Globus pallidus (tissue), 1 donor: ENCODE results near the gene ROBO1.
A peak's percentile ranks its signal among the peaks of the same experiment; 100 is the strongest.

Source experiments
- DNase-seq: peaks from one replicate; pipeline ENCODE4 v3.0.0-alpha.2; 2015; ENCODE audit warnings: low spot score

The ROBO1 gene

DNA sequence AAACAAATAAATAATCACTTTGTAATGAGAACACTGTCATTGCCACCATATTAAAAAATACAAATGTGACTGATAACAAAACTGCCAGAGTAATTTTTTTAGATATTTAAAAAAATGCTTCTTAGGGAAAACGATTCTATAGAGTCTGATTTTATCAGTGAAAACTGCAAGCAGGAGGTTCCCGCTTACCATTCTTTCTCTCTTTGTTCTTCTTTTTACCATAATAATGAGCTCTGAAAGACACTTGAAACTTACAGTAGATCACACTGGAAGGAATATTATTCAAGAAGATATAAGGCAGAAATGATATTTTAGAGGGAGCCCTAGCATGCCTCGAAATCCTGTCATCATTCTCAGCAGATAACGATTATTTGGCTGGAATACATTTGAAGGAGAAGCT, 701.3 kb downstream of the ROBO1 start:
- DNase-seq, result no peak

DNA sequence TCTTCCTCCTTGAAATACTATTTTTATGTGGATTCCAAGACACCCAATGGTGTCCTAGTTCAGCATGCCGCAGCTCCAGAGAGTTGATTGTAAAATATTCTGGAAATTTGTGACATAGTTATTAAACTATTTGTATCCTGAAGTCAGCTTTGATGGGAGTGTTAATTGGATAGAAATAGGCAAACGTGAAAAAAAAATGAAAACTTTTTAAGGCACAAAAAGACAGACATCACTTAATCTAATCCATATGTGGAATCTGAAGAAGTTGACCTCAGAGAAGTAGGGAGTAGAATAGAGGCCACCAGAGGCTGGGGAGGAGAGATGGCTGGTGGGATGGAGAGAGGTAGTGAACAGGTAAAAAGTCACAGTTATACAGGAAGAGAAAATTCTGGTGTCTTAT, 704.2 kb downstream of the ROBO1 start:
- DNase-seq, result no peak

DNA sequence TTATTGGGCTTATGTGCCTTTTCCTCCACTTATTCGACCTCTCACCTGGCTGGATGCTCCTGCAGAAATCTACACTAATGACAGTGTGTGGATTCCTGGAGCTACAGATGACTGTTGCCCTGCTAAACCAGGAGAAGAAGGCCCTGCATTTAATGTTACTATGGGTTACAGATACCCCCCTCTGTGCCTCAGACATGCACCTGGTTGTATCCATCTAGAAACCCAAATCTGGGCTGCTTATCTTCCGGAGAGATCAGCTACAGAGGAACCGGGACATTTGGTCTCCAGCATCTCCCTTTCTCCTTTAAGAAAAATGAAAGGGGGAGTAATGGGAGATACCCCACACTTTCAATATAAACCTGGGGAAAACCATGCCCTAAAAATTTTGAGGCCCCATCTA, 710.0 kb downstream of the ROBO1 start:
- no peak for DNase-seq

DNA sequence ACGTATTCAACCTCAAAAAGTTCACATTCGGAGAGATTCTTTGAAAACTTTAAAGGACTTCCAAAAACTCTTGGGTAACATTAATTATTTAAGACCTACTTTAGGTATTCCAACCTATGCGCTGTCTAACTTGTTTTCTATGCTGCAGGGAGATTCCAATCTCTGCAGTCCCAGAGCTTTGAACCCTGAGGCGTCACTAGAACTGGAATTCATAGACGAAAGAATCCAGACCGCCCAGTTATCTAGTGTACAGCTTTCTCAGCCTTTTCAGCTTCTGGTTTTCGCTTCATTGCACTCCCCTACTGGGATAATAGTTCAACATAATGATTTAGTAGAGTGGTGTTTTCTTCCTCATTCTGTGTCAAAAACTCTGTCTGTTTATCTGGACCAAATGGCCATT, 711.3 kb downstream of the ROBO1 start:
- no peak for DNase-seq

DNA sequence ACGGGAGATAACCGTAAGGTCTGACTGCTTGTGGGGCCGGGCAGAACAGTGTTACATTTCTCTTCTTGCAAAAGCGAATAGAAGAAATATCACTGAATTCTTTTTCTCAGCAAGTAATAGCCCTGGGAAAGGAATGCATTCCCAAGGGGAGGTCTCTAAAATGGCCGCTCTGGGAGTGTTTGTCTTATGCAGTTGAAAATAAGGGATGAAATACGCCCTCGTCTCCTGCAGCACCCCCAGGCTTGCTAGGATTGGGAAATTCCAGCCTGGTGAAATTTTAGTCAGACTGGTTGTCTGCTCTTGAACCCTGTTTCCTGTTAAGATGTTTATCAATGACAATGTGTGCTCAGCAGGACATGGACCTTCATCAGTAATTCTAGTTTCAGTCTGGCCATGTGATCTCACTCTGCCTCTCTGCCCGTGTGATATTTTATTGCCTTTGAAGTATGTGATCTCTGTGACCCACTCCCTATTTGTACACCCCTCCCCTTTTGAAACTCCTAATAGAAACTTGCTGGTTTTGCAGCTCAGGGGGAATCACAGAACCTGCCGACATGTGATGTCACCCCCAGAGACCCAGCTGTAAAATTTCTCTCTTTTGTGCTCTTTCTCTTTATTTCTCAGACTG, 715.6 kb downstream of the ROBO1 start:
- DNase-seq, result no peak

DNA sequence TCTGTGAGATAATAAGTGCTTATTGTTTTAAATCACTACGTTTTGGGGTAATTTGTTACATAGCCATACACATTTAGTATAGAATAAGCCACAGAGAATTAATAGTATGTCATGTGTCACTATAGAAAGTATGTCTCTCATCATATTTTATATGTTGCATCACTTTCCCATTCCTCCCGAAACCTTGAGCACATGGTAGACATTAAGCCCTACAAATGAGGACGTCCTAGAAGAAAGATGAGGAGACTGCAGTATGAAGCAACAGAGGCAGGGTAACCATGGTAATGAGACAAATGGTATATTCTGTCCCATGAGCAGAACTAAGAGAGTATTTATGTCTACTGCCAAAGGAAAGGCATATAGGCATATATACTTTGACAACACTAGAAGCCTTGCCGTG, 720.2 kb downstream of the ROBO1 start:
- no peak for DNase-seq

DNA sequence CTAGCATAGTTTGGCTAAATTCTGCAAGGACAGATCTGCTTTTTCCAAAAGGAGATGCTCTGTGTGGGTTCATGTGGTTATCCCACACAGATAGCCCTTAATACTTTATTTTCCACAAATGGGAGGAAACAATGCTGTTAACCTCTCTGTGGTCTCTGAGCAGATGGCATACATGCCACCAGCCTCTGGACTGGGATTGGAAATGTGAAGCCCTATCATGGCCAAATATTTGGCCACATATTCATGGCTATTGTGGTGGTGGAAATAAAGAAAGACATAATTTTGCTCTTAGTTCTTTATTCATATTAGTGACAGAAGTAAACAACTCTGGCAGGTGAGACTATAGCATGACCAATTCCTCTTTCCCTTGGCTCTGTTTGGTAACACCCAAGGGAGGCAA, 726.2 kb downstream of the ROBO1 start:
- DNase-seq, result no peak

DNA sequence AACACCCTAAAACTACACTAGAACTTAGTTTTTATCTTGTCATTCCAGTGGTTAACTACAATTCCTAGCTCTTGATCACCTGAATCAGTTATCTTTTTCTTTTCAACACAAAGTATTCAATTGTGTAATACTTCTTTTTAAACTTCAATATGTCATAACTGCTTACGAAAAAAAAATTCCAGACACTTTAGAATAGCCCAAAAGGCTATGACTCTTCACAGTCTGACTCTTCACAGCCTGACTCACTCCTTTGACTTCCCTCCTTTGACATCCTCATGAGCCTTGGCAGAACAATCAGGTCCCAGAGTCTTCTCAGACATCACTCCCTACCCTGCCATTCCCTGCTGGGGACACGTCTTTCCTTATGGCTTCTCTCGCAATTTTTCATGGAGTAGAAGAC, 727.1 kb downstream of the ROBO1 start:
- no peak for DNase-seq

DNA sequence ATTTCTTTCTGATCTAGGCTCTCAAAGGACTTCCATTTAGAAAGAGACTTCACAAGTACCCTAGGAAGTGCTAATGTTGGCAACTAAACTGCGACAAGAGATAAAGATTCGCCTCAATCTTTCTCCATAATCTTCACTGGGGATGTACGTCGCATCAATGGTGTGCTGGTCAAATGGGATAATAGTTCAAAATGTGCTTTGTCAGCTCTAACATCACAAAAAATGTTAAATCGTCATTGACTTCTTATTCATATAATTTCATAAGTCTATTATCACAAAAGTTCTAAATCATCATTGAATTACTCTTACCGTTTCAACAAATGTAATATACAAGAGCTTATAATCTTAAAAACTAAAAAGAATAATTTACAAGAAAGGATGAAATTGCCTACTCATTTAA, 727.7 kb downstream of the ROBO1 start:
- no peak for DNase-seq

DNA sequence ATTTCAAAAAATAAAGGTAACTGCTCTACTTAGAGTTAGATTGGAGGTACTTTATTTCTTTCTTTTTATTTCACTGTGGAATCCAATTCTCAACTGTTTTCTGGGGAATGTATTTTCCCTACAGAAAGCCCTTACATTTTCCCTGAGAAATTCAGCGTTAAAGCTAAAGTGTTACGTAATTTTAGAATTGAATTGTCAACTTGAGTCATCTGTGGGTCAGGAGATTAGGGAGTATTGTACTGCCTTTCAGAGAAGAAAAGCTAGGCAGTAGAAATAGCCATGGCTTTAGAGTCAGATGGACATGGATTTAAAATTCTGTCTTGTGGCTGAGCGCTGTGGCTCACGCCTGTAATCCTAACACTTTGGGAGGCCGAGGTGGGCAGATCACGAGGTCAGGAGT, 728.6 kb downstream of the ROBO1 start:
- DNase-seq, result no peak

DNA sequence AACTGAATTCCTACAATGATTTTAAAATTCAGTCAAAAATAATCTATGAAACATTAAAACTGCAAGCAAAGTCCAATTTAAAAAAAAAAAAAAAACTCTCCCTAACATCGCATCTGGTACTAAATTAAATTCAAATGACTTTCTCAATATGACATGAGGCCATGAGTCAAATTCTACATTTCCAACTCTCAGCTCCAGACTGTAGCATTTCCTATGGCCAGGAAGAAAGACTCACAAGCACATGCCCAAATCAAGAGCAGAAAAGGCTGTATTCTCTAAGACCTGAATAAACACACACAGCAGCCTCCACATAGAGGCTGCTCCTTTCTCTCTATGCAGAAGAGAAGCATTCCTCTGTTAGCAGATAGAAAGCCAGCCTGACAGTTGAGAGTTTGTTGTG, 729.2 kb downstream of the ROBO1 start:
- DNase-seq, result no peak

DNA sequence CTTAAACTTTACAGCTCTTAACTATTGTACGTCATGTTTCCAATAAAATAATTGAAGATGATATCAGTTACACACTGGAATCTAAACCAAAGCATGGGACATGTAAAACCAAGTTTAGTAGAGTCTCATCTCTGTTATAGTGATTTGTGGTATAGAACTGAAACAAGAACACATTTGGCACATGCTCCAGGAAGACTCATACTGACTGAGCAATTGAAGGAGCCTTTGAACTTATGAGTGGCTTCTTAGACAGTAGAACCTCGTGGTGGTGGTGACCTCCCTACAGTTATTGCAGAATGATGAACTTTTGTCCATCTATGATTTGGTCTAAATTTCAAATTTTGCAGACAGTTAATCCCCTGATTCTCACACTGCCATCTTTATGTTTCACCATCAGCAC, 729.7 kb downstream of the ROBO1 start:
- no peak for DNase-seq

DNA sequence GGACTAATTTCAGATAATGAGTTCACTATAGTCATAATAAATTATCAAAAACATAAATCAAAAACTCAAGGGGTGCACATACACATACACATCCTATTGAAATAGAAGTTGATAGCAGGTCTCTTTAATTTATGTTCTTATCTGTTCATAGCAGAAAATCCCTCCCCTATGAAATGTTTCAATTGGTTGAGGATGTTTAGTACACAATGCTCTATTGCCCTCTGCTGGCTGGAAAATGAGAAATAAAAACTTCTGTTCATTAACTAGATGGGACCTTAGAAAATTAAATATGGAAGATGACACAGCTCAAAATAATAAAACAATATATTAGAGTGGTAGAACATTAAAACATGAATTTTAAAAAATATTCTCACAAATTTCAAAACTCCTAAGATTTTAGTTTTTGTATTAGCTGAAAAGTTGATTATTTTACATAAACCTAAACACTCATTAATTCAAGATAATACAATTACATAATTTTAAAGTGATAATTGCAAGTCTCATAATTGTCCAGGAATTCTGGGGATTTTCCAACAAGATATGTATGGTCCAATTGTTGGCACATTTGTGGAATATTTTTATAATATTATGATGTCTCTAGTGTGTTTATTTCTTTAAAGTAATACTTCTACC, 735.0 kb downstream of the ROBO1 start:
- peak; percentile 72 for DNase-seq

DNA sequence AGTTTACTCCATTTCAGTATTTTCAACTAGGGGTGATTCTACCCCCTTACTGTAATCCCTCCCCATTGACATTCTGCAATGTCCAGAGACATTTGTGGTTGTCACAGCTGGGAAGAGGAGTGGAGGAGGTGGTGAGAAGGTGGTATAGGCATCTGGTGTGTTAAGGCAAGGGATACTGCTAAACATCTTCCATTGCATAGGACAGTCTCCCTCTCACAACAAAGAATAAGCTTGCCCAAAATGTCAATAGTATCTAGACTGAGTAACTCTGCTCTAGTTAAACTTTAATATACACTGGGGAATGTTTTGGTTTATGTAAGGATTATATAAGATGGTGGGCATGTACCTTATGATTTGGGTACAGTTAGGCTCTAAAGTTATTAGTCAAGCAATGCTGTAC, 737.6 kb downstream of the ROBO1 start:
- DNase-seq, result no peak

DNA sequence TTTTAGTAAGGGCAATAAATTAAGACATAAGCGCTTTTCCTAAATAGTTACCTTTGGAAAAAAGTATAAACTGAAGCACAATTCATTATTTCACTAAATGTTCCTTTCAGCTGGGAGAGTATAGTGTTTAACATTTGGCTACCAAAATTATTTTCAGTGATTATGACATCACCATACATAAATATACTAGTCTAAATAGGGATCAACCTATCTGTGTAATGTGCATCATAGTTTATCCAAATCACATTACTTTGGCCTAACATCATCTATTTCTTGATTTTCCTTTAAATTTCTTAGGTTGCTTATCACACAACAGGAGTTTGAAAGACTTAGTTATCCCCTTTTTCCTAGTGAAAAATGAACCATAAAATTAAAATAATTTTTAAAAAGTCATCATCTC, 738.9 kb downstream of the ROBO1 start:
- DNase-seq, result no peak

DNA sequence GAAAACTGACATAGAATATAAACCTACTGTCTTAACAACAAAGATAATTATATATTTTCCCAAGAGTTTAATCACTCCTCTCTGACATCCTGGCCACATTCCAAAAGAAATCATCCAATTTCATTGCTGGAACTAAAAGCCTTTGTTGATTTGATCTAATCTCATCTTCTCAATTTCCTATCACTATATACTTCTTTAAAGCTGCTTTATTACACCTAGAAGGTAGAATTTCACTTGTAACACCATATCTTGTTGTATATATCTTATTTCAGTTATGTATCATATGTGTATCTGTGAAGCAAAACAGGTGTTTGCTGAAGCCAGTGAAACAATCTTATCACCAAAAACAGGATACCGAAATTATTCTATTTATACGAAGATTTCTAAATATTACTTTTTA, 740.2 kb downstream of the ROBO1 start:
- DNase-seq, result no peak

DNA sequence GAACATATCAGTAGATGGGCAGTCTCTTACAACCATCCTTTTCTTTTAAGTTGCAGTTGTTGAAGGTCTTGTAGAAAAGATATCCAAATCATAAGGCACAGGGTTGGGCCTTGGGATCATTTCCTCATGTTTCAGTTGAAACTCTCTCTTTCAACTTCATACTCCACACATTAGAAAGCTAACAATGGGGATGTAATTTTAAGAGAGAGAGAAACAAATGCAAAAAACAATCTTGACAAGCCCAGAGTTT, 747.9 kb downstream of the ROBO1 start:
- no peak for DNase-seq

DNA sequence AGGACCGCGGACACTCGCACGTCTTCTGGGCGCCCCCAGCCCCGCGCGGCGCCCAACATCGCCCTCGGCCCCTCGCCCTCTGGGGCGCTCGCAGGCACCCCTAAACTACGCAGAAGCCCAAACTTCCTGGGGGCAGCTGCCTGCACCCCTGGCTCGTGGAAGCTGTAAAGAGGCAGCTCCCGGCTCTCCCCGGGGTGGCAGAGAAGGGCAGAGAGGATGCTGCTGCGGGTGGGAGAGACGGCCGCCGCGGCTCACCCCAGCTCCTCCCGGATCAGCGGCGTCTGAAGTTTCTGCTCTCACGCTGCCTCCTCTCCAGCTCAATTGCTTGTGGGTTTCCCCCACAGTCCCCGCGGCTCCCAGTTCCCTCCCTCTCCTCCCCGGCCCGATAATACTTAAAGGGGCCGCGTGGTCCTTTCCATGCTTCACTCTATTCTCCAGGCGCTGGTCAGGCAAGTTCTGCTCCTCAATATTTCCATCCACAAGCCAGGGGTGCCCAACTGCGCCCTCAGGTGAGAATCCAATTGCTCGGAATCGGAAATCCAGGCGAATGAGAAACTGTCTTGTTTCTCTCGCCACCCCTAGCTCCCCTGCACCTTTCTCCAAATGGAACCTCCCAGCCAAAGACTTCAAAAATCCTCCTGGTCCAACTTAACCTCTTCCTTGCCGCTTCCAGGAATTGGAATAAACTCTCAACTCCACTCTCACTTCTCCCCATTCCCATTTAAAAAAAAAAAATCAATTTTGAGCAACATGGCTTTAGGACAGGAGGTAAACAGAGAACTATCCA, 748.5 kb downstream of the ROBO1 start:
- peak; percentile 91 for DNase-seq

DNA sequence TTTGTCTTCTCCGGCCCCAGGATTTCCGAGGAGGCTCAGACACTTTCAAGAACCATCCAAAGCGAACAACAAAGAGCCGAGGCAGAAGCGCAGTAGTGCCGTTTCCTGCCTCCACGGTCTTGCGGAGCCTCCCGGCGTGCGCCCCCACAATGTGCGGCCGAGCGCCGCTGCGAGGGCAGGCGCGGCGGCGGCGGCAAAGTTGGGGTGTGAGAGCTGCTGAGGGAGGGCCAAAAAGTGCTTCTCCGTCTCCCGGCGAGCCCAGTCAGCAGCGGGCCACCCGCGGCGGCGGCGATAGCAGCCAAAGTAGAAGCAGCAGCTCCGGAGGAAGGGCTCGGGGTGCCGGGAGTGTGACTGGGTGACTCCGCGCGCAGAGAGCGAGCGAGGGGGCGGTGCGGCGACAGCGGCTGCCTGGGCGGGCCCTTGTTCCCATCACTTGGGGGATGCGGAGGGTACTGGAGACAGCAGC, 749.1 kb downstream of the ROBO1 start:
- DNase-seq, result peak; percentile 79

DNA sequence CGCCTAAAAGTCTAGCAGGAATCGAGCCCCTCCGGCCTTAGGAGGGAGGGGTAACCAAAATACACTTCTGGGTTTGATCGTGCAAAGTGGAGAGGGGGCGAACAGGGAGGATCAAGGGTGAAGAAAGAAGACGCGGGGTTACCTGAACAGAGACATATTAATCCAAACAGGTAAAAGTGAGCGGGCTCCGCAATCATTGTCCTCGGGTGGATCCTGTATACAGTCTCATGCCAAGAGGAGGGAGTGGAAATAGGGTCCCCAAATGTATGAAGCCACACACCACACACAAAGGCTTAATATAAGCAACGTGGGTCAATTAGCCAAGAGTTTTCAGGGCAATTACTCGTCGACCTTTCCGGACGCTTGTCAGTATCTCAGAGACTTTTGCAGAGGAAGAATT, 749.5 kb downstream of the ROBO1 start:
- no peak for DNase-seq

DNA sequence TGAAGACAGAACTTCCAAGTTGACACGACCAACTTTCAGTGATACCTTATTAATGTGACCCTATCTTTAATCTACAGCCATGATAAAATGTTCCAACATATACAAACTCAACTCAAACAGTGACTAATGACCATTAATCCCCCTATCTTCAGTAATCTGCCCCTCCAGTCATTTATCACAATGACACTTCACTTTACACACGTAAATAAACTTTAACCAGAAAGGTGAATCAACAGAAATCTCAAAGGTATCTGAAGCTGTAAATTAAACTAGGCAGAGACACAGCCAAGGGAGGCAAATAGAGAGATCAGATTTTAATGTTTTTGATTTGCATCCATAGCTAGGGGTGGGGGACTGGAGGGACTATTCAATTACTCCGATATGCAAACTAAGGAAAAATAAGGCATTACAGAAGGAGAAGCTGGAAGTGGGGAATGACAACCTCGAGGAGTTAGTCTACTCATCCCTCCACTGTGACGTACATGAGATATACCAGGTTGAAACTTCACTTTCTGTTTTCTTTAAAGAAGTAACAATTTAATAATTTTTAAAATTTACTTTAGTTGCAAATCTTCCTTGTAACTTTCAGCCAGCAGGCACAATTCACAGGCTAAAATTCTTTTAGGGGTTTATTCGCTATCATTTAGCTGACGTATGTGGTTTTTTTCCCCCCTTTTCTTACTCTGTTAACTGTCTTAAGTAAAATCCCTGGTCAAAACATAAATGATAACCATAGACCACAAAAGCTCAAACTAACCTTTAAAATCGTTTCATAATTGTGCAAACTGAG, 751.0 kb downstream of the ROBO1 start:
- no peak for DNase-seq

DNA sequence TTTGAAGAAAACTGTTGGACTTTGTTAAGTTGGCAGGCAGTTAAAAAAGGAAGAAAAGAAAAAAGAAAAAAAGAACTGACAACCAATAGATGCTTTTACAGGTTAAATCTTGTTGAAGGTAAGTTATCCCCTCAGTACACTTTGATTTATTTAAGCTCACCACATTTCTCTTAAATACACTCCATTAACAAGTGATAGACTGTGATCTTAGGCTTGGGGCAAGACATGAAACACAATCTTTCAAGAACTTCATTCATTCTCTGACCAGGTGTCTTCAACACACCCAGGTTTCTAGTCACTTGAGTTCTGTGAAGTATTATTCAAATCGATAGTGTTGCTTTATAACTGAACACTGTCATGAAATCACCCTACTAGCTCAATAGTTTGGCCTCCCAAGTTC, 751.9 kb downstream of the ROBO1 start:
- DNase-seq, result no peak

DNA sequence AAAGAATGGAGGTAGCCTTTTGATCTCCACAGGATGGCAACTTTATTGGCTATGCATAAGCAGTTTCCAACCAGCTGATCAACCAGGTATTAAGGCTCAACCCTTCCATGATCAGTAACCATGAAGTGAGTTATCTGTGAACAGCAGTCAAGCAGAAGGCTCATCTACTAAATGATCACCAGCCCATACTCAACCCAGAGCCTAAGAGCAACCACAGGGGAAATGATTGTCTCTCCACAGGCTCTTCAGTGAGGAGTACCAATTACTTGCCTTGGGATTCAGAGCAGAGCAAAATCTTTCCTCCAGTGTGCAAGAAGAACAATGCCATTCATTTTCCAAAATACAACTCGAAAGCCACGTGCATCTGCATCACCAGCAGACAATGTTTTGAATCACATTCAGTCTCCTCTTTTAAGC, 754.8 kb downstream of the ROBO1 start:
- DNase-seq, result peak; percentile 85
